ENCODE data around the gene KCNMB2. TPM values are rescaled to one million over a fixed set of nuclear protein-coding genes. Genes with fewer than 3 reads are reported as not detected.

KCNMB2 gene
- total RNA-seq, 2 donors from 2014 or later: 0.68 TPM; not detected in 1

DNA sequence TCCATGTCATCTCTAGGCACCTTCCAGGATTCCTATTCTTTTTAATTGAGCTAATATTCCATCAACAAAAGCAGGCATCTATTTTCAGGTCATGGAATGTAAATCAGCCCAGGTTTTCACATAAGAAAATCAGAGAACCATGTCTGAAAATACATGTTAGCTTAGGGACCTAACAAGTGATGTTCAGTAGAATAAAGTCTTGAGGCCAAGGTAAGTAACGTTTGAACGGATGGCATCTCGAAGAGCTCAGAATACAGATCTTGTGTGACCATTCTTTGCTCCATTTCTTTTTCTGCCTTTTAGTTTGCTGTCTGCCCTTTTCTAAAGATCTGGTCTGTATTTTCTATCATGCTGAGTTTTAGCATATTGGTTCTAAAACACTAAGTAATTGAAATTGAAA, 16.5 kb upstream of the KCNMB2 start:
- Histone ChIP-seq H3K36me3 (no peaks in the 10 kb centered on the region), H3K9me3 (no peaks in the 10 kb centered on the region), H3K4me1 (replicated peaks) (no peaks in the 10 kb centered on the region), H3K4me3 (no peak overlapping the region), H3K27me3 (replicated peaks; ENCODE audit: insufficient read depth) (no peaks in the 10 kb centered on the region), H3K27ac (no peak overlapping the region)
- no peak for TF ChIP-seq POLR2AphosphoS5 (IDR thresholded peaks at IDR 0.05)
- TF ChIP-seq, protein P1, sequence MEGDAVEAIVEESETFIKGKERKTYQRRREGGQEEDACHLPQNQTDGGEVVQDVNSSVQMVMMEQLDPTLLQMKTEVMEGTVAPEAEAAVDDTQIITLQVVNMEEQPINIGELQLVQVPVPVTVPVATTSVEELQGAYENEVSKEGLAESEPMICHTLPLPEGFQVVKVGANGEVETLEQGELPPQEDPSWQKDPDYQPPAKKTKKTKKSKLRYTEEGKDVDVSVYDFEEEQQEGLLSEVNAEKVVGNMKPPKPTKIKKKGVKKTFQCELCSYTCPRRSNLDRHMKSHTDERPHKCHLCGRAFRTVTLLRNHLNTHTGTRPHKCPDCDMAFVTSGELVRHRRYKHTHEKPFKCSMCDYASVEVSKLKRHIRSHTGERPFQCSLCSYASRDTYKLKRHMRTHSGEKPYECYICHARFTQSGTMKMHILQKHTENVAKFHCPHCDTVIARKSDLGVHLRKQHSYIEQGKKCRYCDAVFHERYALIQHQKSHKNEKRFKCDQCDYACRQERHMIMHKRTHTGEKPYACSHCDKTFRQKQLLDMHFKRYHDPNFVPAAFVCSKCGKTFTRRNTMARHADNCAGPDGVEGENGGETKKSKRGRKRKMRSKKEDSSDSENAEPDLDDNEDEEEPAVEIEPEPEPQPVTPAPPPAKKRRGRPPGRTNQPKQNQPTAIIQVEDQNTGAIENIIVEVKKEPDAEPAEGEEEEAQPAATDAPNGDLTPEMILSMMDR (IDR thresholded peaks at IDR 0.05): no peak
- TF ChIP-seq POLR2A (IDR thresholded peaks at IDR 0.05): no peak
- WGBS: 96% methylated on average over 3 of the region's 3 CpGs
- intact Hi-C loops (cut with DNase I): no loop called here
- no peak for DNase-seq (ENCODE audit: low spot score)

GRCh38 chr3:178520451-178520850, 15.8 kb upstream of the KCNMB2 start:
- intact Hi-C loops (cut with DNase I): no loop called here
- no peaks in the 10 kb centered on the region for H3K27me3 ChIP-seq (replicated peaks; ENCODE audit: insufficient read depth)
- WGBS: 94% methylated on average over 2 of the region's 2 CpGs

DNA sequence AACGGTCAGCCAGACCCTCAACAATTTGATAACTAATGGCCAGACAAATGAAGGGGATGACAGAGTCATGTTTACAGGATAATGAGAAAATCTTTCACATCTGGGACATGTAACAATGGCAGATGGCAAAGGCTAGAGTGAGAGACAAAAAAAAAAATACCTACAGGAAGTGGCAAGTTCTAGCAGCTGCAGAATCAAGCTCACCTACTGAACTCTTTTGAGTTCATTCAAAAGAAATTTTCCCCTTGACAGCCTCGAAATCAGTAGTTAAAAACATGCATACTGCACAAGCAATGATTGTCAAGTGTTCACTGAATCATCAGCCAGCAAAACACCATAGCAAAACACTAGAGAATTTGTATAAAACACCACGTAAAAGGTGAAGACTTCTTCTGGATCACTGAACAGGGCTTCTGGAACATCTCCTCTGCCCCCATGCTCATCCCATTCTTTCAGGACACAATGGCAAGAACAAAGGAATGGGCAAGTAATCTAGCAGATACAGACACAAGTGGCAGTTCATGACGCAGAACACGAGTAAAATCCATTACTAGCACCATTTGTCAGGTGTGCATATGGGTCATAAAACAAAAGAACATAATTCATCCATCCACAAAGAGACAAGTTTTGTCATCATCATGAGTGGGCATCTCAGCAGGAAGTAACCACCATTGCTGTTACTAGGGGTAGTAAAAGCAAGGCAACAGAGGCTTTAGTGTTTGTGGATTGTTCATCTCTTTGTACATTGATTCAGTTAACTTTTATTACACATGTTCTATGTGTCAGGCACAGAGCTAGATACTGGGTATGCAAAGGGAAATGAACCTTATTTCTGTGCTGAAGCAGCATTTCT, 13.8 kb upstream of the KCNMB2 start:
- Histone ChIP-seq H3K27ac (no peak overlapping the region), H3K27me3 (replicated peaks; ENCODE audit: insufficient read depth) (no peaks in the 10 kb centered on the region), H3K4me3 (no peak overlapping the region), H3K4me1 (replicated peaks) (no peaks in the 10 kb centered on the region), H3K9me3 (no peaks in the 10 kb centered on the region), H3K36me3 (no peaks in the 10 kb centered on the region)
- WGBS: 85% methylated on average over 5 of the region's 5 CpGs
- intact Hi-C loops (cut with DNase I): no loop called here
- no peak for TF ChIP-seq POLR2AphosphoS5 (IDR thresholded peaks at IDR 0.05)
- TF ChIP-seq, protein P1 (IDR thresholded peaks at IDR 0.05): no peak
- no peak for TF ChIP-seq POLR2A (IDR thresholded peaks at IDR 0.05)
- no peak for DNase-seq (ENCODE audit: low spot score)

More at GRCh38 chr3:178520451-178520850, 15.8 kb upstream of the KCNMB2 start:
- Histone ChIP-seq H3K4me3 (no peak overlapping the region), H3K9me3 (no peaks in the 10 kb centered on the region), H3K4me1 (replicated peaks) (no peaks in the 10 kb centered on the region), H3K36me3 (no peaks in the 10 kb centered on the region), H3K27ac (no peak overlapping the region)
- no peak for DNase-seq (ENCODE audit: low spot score)
- TF ChIP-seq POLR2AphosphoS5 (IDR thresholded peaks at IDR 0.05) (no peak), POLR2A (IDR thresholded peaks at IDR 0.05) (no peak)
- TF ChIP-seq, protein P1 (IDR thresholded peaks at IDR 0.05): no peak

DNA sequence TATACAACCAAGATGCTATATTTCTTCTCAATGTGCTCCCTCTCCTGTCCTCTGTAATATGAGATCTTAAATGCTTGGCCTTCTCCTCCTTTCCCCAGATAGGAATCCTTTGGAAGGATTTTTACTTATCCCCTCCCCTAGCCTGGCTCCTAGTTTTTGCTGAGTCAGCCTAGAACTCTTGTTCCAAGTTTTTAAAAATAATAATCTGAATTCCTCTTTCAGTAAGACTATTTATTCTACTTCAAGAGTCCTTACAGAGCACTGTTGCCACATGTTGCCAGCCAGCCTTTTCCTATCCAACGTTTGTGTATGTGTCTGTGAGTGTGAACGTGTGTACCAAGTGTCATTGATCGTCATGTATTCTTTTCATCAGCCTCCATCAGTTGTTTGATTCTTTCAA, 11.0 kb upstream of the KCNMB2 start:
- H3K36me3 ChIP-seq: no peaks in the 10 kb centered on the region
- H3K27me3 ChIP-seq (replicated peaks; ENCODE audit: insufficient read depth): no peaks in the 10 kb centered on the region
- intact Hi-C loops (cut with DNase I): no loop called here
- TF ChIP-seq POLR2AphosphoS5 (IDR thresholded peaks at IDR 0.05): no peak
- no peak for TF ChIP-seq POLR2A (IDR thresholded peaks at IDR 0.05)
- no peak for DNase-seq (ENCODE audit: low spot score)
- no peak overlapping the region for H3K27ac ChIP-seq
- no peak overlapping the region for H3K4me3 ChIP-seq
- H3K9me3 ChIP-seq: no peaks in the 10 kb centered on the region
- WGBS: 31% methylated on average over 3 of the region's 3 CpGs
- H3K4me1 ChIP-seq (replicated peaks): no peaks in the 10 kb centered on the region

- no peaks in the 10 kb centered on the region for H3K36me3 ChIP-seq
- H3K27me3 ChIP-seq (replicated peaks; ENCODE audit: insufficient read depth): no peaks in the 10 kb centered on the region
- H3K9me3 ChIP-seq: no peaks in the 10 kb centered on the region
- H3K4me1 ChIP-seq (replicated peaks): no peaks in the 10 kb centered on the region
- WGBS: 85% methylated on average over 3 of the region's 3 CpGs
- intact Hi-C loops (cut with DNase I): no loop called here
- no peak overlapping the region for H3K27ac ChIP-seq
- TF ChIP-seq POLR2A (IDR thresholded peaks at IDR 0.05) (no peak), POLR2AphosphoS5 (IDR thresholded peaks at IDR 0.05) (no peak)
- TF ChIP-seq, protein P1 (IDR thresholded peaks at IDR 0.05): no peak
- H3K4me3 ChIP-seq: no peak overlapping the region
- DNase-seq (ENCODE audit: low spot score): no peak
Observed at GRCh38 chr3:178526291-178526690, 9.9 kb upstream of the KCNMB2 start.
